Fibroblast of lung (primary cell): Measurements from ENCODE around the gene CDH24.

Source experiments
- EZH2 ChIP-seq: IDR thresholded peaks from 2 replicates; pipeline ENCODE4 v1.5.1; 2012; ENCODE audit warnings: low read length, control low read depth, mild to moderate bottlenecking; ENCODE audit errors: missing control alignments
- TF ChIP-seq, protein P1 (sequence below), 2 donors: IDR thresholded peaks in 1 of 2; conservative IDR thresholded peaks in 1 of 2; 1 replicate in 1 of 2; 2 replicates in 1 of 2; pipeline ENCODE4 v1.5.1; 2011 to 2012; ENCODE audit warnings: low read length in 2 of 2, control low read depth in 1 of 2, inconsistent platforms in 1 of 2, low read depth in 1 of 2, mild to moderate bottlenecking in 1 of 2

DNA sequence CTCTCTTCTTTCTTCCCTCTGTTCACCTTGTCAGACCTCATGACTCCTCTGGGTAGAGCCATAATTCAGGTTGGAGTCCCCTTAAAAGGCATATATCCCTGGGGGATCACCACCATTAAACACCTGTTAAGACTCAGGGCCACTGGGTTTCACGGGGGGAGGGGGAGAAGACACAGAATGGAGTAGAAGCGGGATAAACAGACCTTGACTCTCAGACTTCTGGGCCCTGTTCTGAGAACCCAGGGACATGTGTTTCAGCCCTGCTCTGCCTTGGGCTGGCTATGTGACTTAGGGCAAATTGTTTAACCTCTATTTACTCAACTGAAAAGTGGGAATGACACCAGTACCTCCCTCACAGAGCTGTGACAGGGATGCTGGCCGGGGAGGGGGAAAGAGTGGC lies 4.6 kb downstream of the CDH24 start:
- TF ChIP-seq, protein P1, sequence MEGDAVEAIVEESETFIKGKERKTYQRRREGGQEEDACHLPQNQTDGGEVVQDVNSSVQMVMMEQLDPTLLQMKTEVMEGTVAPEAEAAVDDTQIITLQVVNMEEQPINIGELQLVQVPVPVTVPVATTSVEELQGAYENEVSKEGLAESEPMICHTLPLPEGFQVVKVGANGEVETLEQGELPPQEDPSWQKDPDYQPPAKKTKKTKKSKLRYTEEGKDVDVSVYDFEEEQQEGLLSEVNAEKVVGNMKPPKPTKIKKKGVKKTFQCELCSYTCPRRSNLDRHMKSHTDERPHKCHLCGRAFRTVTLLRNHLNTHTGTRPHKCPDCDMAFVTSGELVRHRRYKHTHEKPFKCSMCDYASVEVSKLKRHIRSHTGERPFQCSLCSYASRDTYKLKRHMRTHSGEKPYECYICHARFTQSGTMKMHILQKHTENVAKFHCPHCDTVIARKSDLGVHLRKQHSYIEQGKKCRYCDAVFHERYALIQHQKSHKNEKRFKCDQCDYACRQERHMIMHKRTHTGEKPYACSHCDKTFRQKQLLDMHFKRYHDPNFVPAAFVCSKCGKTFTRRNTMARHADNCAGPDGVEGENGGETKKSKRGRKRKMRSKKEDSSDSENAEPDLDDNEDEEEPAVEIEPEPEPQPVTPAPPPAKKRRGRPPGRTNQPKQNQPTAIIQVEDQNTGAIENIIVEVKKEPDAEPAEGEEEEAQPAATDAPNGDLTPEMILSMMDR (conservative IDR thresholded peaks at IDR 0.05 in 1 of 2, IDR thresholded peaks at IDR 0.05 in 1 of 2; ENCODE audit: low read depth in 1 of 2, low read length in 2 of 2), result no peak
- no peak for TF ChIP-seq EZH2
